ENCODE data around the gene DDX6. TPM values are rescaled to one million over a fixed set of nuclear protein-coding genes. Genes with fewer than 3 reads are reported as not detected.

The DDX6 gene
- total and polyA plus RNA-seq, 9 of the 15 experiments (the other 6 are each of a cell fraction or from before 2014, with no cell fraction given), result 10.0 to 102 (median 58.2) TPM

DNA sequence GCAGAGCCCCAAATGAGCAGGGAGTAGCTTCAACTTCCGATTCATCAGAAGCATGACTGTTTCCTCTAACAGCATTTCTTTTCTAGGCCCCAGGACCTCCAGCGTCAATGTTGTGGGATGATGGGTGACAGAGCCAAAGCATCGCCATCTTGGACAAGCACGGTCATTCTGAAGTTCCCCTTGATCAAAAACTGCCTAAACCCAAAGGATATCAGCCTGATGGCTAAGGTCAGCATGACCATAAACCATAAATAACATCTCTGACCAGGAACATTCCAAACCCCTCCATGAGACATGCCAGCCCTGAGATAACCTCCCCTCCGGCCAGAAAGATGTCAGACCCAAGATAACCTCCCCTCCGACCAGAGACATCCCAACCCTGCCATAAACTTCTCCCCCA is 82.7 kb downstream of the DDX6 start (continued):
- TF ChIP-seq, protein P1, sequence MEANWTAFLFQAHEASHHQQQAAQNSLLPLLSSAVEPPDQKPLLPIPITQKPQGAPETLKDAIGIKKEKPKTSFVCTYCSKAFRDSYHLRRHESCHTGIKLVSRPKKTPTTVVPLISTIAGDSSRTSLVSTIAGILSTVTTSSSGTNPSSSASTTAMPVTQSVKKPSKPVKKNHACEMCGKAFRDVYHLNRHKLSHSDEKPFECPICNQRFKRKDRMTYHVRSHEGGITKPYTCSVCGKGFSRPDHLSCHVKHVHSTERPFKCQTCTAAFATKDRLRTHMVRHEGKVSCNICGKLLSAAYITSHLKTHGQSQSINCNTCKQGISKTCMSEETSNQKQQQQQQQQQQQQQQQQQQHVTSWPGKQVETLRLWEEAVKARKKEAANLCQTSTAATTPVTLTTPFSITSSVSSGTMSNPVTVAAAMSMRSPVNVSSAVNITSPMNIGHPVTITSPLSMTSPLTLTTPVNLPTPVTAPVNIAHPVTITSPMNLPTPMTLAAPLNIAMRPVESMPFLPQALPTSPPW (CRISPR knock-in tag; IDR thresholded peaks at IDR 0.05), result 0 out of 2 replicates have a peak, but pooled peaks have one; percentile 20
- TF ChIP-seq SMAD3 (CRISPR knock-in tag; conservative IDR thresholded peaks at IDR 0.05) (peak; percentile 63; the same call in 1 of the 2 replicates), MEF2D (tag; conservative IDR thresholded peaks at IDR 0.05; ENCODE audit: low read depth) (peak; percentile 87), NR2C1 (IDR thresholded peaks at IDR 0.05) (no peak), NR2C1 (tag; IDR thresholded peaks at IDR 0.05) (peak; percentile 79), ZNF668 (CRISPR knock-in tag; IDR thresholded peaks at IDR 0.05) (peak; percentile 90; the same call in 1 of the 2 replicates), TCF3 (CRISPR knock-in tag; IDR thresholded peaks at IDR 0.05) (0 out of 2 replicates have a peak, but pooled peaks have one; percentile 35), ZNF311 (CRISPR knock-in tag; IDR thresholded peaks at IDR 0.05) (peak; percentile 64; the same call in 1 of the 2 replicates), U2AF2 (optimal IDR thresholded peaks at IDR 0.05; ENCODE audit: low read depth, low read length) (no peak), POLR2G (IDR thresholded peaks at IDR 0.05; ENCODE audit: low read depth, low read length) (no peak), PTTG1 (tag; IDR thresholded peaks at IDR 0.05; ENCODE audit: low read depth) (peak; percentile 71), HDAC8 (tag; IDR thresholded peaks at IDR 0.05) (peak; percentile 85), TEAD4 (IDR thresholded peaks at IDR 0.05; ENCODE audit: low read length) (peak; percentile 70), TEAD4 (CRISPR knock-in tag; IDR thresholded peaks at IDR 0.05; ENCODE audit: borderline replicate concordance) (no peak), EHMT2 (IDR thresholded peaks at IDR 0.05) (0 out of 2 replicates have a peak, but pooled peaks have one; percentile 11)
- TF ChIP-seq, protein P2, sequence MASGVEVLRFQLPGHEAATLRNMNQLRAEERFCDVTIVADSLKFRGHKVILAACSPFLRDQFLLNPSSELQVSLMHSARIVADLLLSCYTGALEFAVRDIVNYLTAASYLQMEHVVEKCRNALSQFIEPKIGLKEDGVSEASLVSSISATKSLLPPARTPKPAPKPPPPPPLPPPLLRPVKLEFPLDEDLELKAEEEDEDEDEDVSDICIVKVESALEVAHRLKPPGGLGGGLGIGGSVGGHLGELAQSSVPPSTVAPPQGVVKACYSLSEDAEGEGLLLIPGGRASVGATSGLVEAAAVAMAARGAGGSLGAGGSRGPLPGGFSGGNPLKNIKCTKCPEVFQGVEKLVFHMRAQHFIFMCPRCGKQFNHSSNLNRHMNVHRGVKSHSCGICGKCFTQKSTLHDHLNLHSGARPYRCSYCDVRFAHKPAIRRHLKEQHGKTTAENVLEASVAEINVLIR (CRISPR knock-in tag; IDR thresholded peaks at IDR 0.05), result peak; percentile 46; the same call in 1 of the 2 replicates
- TF ChIP-seq, protein P3, sequence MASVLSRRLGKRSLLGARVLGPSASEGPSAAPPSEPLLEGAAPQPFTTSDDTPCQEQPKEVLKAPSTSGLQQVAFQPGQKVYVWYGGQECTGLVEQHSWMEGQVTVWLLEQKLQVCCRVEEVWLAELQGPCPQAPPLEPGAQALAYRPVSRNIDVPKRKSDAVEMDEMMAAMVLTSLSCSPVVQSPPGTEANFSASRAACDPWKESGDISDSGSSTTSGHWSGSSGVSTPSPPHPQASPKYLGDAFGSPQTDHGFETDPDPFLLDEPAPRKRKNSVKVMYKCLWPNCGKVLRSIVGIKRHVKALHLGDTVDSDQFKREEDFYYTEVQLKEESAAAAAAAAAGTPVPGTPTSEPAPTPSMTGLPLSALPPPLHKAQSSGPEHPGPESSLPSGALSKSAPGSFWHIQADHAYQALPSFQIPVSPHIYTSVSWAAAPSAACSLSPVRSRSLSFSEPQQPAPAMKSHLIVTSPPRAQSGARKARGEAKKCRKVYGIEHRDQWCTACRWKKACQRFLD (CRISPR knock-in tag; IDR thresholded peaks at IDR 0.05), result peak; percentile 72; the same call in 1 of the 2 replicates
- TF ChIP-seq, protein P4, sequence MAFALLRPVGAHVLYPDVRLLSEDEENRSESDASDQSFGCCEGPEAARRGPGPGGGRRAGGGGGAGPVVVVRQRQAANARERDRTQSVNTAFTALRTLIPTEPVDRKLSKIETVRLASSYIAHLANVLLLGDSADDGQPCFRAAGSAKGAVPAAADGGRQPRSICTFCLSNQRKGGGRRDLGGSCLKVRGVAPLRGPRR (CRISPR knock-in tag; IDR thresholded peaks at IDR 0.05), result no peak
- TF ChIP-seq, protein P5, sequence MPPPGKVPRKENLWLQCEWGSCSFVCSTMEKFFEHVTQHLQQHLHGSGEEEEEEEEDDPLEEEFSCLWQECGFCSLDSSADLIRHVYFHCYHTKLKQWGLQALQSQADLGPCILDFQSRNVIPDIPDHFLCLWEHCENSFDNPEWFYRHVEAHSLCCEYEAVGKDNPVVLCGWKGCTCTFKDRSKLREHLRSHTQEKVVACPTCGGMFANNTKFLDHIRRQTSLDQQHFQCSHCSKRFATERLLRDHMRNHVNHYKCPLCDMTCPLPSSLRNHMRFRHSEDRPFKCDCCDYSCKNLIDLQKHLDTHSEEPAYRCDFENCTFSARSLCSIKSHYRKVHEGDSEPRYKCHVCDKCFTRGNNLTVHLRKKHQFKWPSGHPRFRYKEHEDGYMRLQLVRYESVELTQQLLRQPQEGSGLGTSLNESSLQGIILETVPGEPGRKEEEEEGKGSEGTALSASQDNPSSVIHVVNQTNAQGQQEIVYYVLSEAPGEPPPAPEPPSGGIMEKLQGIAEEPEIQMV (tag; conservative IDR thresholded peaks at IDR 0.05; ENCODE audit: low read depth), result 0 out of 2 replicates have a peak, but pooled peaks have one; percentile 30
- TF ChIP-seq, protein P6, sequence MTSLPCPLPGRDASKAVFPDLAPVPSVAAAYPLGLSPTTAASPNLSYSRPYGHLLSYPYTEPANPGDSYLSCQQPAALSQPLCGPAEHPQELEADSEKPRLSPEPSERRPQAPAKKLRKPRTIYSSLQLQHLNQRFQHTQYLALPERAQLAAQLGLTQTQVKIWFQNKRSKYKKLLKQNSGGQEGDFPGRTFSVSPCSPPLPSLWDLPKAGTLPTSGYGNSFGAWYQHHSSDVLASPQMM (CRISPR knock-in tag; IDR thresholded peaks at IDR 0.05), result no peak

All from K562 (cell line).